HEK293 (cell line): ENCODE results near the gene CTBP1.

Experiments used
- CTCF ChIA-PET: fragments of 350-600 bp; formaldehyde crosslinking; extraction: SDS; loops from one replicate; lab custom pipeline; 2021; ENCODE audit warnings: antibody characterized with exemption; lab: Yijun Ruan, JAX
- POLR2A ChIA-PET: fragments of 300-600 bp; formaldehyde crosslinking; extraction: SDS; loops from one replicate; lab custom pipeline; 2020; ENCODE audit warnings: antibody characterized with exemption, inconsistent platforms; lab: Yijun Ruan, JAX
- H3K27ac ChIP-seq: fragments of 200-500 bp; sonication (Bioruptor generic); 2 replicates; pipeline ENCODE4 v1.5.1; 2014; ENCODE audit warnings: low read depth, low read length, control low read depth, inconsistent platforms; ENCODE audit errors: extremely low read depth
- H3K36me3 ChIP-seq, 2 experiments: fragments of 200-500 bp in 1 of 2; sonication (Bioruptor generic) in 1 of 2; 1 replicate in 1 of 2; 2 replicates in 1 of 2; pipeline ENCODE4 v1.5.1; 2014 to 2017; ENCODE audit warnings: inconsistent platforms in 2 of 2, low read length in 2 of 2; ENCODE audit not compliant: control insufficient read depth in 2 of 2, insufficient read depth in 1 of 2
- H3K4me1 ChIP-seq: fragments of 200-500 bp; sonication (Bioruptor generic); 2 replicates; pipeline ENCODE4 v1.5.1; 2014; ENCODE audit warnings: mild to moderate bottlenecking, low read length, inconsistent platforms; ENCODE audit not compliant: control insufficient read depth, insufficient read depth
- H3K4me3 ChIP-seq: 2 replicates; pipeline ENCODE4 v1.5.1; 2011; ENCODE audit warnings: low read depth, mild to moderate bottlenecking, control low read depth, low read length, moderate library complexity
- H3K9me3 ChIP-seq: fragments of 200-500 bp; sonication (Bioruptor generic); 2 replicates; pipeline ENCODE4 v1.5.1; 2014; ENCODE audit warnings: low read depth, low read length, inconsistent platforms; ENCODE audit not compliant: control insufficient read depth, insufficient read depth
- ATF2 ChIP-seq: fragments of 450-650 bp; formaldehyde crosslinking; IDR thresholded peaks from 2 replicates; pipeline ENCODE4 v1.5.1; 2016; ENCODE audit warnings: missing biosample characterization, missing genetic modification characterization, low read depth
- GFI1B ChIP-seq: fragments of 450-650 bp; formaldehyde crosslinking; IDR thresholded peaks from 2 replicates; pipeline ENCODE4 v1.5.1; 2016; ENCODE audit warnings: missing biosample characterization, missing genetic modification characterization
- HIC1 ChIP-seq: fragments of 450-650 bp; formaldehyde crosslinking; IDR thresholded peaks from 2 replicates; pipeline ENCODE4 v1.5.1; 2016; ENCODE audit warnings: missing biosample characterization, missing genetic modification characterization
- KLF1 ChIP-seq: fragments of 450-650 bp; formaldehyde crosslinking; IDR thresholded peaks from 2 replicates; pipeline ENCODE4 v1.5.1; 2016; ENCODE audit warnings: missing biosample characterization, missing genetic modification characterization
- PRDM6 ChIP-seq: fragments of 450-650 bp; formaldehyde crosslinking; IDR thresholded peaks from 2 replicates; pipeline ENCODE4 v1.5.1; 2017; ENCODE audit warnings: missing biosample characterization, missing genetic modification characterization
- REST ChIP-seq: fragments of 450-650 bp; formaldehyde crosslinking; IDR thresholded peaks from 2 replicates; pipeline ENCODE4 v1.5.1; 2016; ENCODE audit warnings: missing biosample characterization, missing genetic modification characterization
- ZBTB10 ChIP-seq: fragments of 450-650 bp; formaldehyde crosslinking; IDR thresholded peaks from 2 replicates; pipeline ENCODE4 v1.5.1; 2016; ENCODE audit warnings: missing biosample characterization, missing genetic modification characterization
- ZFHX2 ChIP-seq: fragments of 450-650 bp; formaldehyde crosslinking; conservative IDR thresholded peaks from 2 replicates; pipeline ENCODE4 v1.5.1; 2016; ENCODE audit warnings: missing biosample characterization, missing genetic modification characterization
- ZNF155 ChIP-seq: fragments of 450-650 bp; formaldehyde crosslinking; IDR thresholded peaks from 2 replicates; pipeline ENCODE4 v1.5.1; 2016; ENCODE audit warnings: missing biosample characterization, missing genetic modification characterization
- ZNF19 ChIP-seq: fragments of 450-650 bp; formaldehyde crosslinking; IDR thresholded peaks from 2 replicates; pipeline ENCODE4; 2016; ENCODE audit warnings: missing biosample characterization, missing genetic modification characterization, low read depth
- ZNF350 ChIP-seq: fragments of 450-650 bp; formaldehyde crosslinking; IDR thresholded peaks from 2 replicates; pipeline ENCODE4 v1.5.0; 2017; ENCODE audit warnings: missing biosample characterization, mild to moderate bottlenecking, missing genetic modification characterization
- ZNF404 ChIP-seq: fragments of 450-650 bp; formaldehyde crosslinking; IDR thresholded peaks from 2 replicates; pipeline ENCODE4 v1.5.1; 2017; ENCODE audit warnings: missing biosample characterization, missing genetic modification characterization
- ZNF600 ChIP-seq: fragments of 450-650 bp; formaldehyde crosslinking; IDR thresholded peaks from 2 replicates; pipeline ENCODE4 v1.5.1; 2016; ENCODE audit warnings: missing biosample characterization, missing genetic modification characterization
- ZNF645 ChIP-seq: fragments of 450-650 bp; formaldehyde crosslinking; IDR thresholded peaks from 2 replicates; pipeline ENCODE4; 2016; ENCODE audit warnings: missing biosample characterization, missing genetic modification characterization
- ZNF701 ChIP-seq: fragments of 450-650 bp; formaldehyde crosslinking; IDR thresholded peaks from 2 replicates; pipeline ENCODE4 v1.5.1; 2016; ENCODE audit warnings: missing biosample characterization, missing genetic modification characterization
- ZNF792 ChIP-seq: fragments of 450-650 bp; formaldehyde crosslinking; IDR thresholded peaks from 2 replicates; pipeline ENCODE4 v1.5.1; 2016; ENCODE audit warnings: missing biosample characterization, missing genetic modification characterization

CTBP1 gene

GRCh38 chr4:1242506-1243450 is 6.2 kb downstream of the CTBP1 start:
- no peaks in the 10 kb centered on the region; the same call in 1 of the 2 replicates for H3K4me1 ChIP-seq
- no peaks in the 10 kb centered on the region for H3K9me3 ChIP-seq
- no peak overlapping the region for H3K27ac ChIP-seq
- H3K36me3 ChIP-seq, result peaks cover 0 to 58% of the 10 kb centered on the region in 2 experiments; a peak in 1 of 3 replicates
- H3K4me3 ChIP-seq, result no peak overlapping the region
- TF ChIP-seq HIC1 (tag by site-specific recombination) (peak; percentile 60), ZNF645 (no peak)
- ChIA-PET POLR2A (no interaction called here), CTCF (interaction anchor here (1.0 kb wide), 1 partner anchor 76 kb away, joined by 3 read pairs; no protein-coding TSS in a partner anchor)

- H3K9me3 ChIP-seq, result no peaks in the 10 kb centered on the region
- ChIA-PET POLR2A (no interaction called here), CTCF (no interaction called here)
- TF ChIP-seq PRDM6 (no peak), ZNF155 (tag by site-specific recombination) (no peak), ATF2 (tag by site-specific recombination) (no peak), ZNF19 (no peak), ZNF600 (tag by site-specific recombination) (no peak), ZNF701 (tag by site-specific recombination) (no peak), KLF1 (tag by site-specific recombination) (no peak), ZNF792 (no peak), ZNF350 (tag by site-specific recombination) (no peak), ZFHX2 (tag by site-specific recombination) (no peak)
- no peak overlapping the region for H3K4me3 ChIP-seq
- no peak overlapping the region for H3K27ac ChIP-seq
- H3K4me1 ChIP-seq, result no peaks in the 10 kb centered on the region; the same call in 1 of the 2 replicates
- peaks cover 0 to 66% of the 10 kb centered on the region in 2 experiments; a peak in 1 of 3 replicates for H3K36me3 ChIP-seq
Measured at GRCh38 chr4:1241936-1242505, 6.9 kb downstream of the CTBP1 start.

- no peaks in the 10 kb centered on the region for H3K4me1 ChIP-seq
- ChIA-PET CTCF (no interaction called here), POLR2A (no interaction called here)
- no peak overlapping the region for H3K27ac ChIP-seq
- no peak overlapping the region for H3K4me3 ChIP-seq
- H3K9me3 ChIP-seq, result no peaks in the 10 kb centered on the region
- peaks cover 0 to 70% of the 10 kb centered on the region in 2 experiments; a peak in 1 of 3 replicates for H3K36me3 ChIP-seq
- TF ChIP-seq GFI1B (tag by site-specific recombination) (no peak), ZBTB10 (no peak), ZNF155 (tag by site-specific recombination) (no peak), REST (tag by site-specific recombination) (no peak), ZNF404 (tag by site-specific recombination) (no peak)
Measured at GRCh38 chr4:1241466-1241935, 7.4 kb downstream of the CTBP1 start.
